LNCAP (cell line): ENCODE measurements around the gene QARS1.

ENCODE experiments used
- CTCF ChIP-seq: fragments of 450-650 bp; IDR thresholded peaks from 2 replicates; pipeline ENCODE4 v1.5.1; 2017; ENCODE audit warnings: mild to moderate bottlenecking

The QARS1 gene

GRCh38 chr3:49119439-49119838 is 14.9 kb upstream of the QARS1 start:
- no peak for TF ChIP-seq CTCF

GRCh38 chr3:49119036-49119435 is 14.5 kb upstream of the QARS1 start:
- no peak for TF ChIP-seq CTCF

GRCh38 chr3:49112262-49112661 is 7.7 kb upstream of the QARS1 start:
- no peak for TF ChIP-seq CTCF

- TF ChIP-seq CTCF = no peak
Measured at GRCh38 chr3:49111347-49111746, 6.8 kb upstream of the QARS1 start.

- TF ChIP-seq CTCF = no peak
Measured at GRCh38 chr3:49110780-49111179, 6.2 kb upstream of the QARS1 start.

GRCh38 chr3:49108346-49108745 is 3.8 kb upstream of the QARS1 start:
- TF ChIP-seq CTCF = no peak

- TF ChIP-seq CTCF = no peak
Measured at GRCh38 chr3:49104052-49104426, 518 bp downstream of the QARS1 start.

GRCh38 chr3:49100046-49100615 is 4.4 kb downstream of the QARS1 start:
- TF ChIP-seq CTCF = no peak
